Sigmoid colon (tissue), 7 donors: ENCODE data around the gene CD63. TPM values are rescaled to one million over a fixed set of nuclear protein-coding genes. Genes with fewer than 3 reads are reported as not detected.

Experiments used
- DNase-seq: peaks from one replicate; pipeline ENCODE4 v3.0.0-alpha.2; 2019
- H3K27ac ChIP-seq, 4 donors: fragments of 200-600 bp; sonication (generic); one replicate each; pipeline ENCODE4 v1.5.1; 2016 to 2019; ENCODE audit warnings: mild to moderate bottlenecking in 1 of 4
- H3K27me3 ChIP-seq, 3 donors: fragments of 200-600 bp; sonication (generic); one replicate each; pipeline ENCODE4 v1.5.1; 2019; ENCODE audit warnings: mild to moderate bottlenecking in 1 of 3
- H3K36me3 ChIP-seq, 4 donors: fragments of 200-600 bp; sonication (generic); one replicate each; pipeline ENCODE4 v1.5.1; 2016 to 2019
- H3K4me1 ChIP-seq, 4 donors: fragments of 200-600 bp; sonication (generic); one replicate each; pipeline ENCODE4 v1.5.1; 2017 to 2019
- H3K4me3 ChIP-seq, 4 donors: fragments of 200-600 bp; sonication (generic); one replicate each; pipeline ENCODE4 v1.5.1; 2017 to 2019; ENCODE audit warnings: mild to moderate bottlenecking in 2 of 4, moderate library complexity in 1 of 4
- H3K9me3 ChIP-seq, 4 donors: fragments of 200-600 bp in 3 of 4; sonication (generic) in 3 of 4; one replicate each; pipeline versions ENCODE4 v1.5.1 to v1.6.1; 2013 to 2019
- CTCF ChIP-seq, 4 experiments: fragments of 450-650 bp in 3 of 4; fragments of 200-600 bp in 1 of 4; IDR thresholded peaks; one replicate each; pipeline ENCODE4 v1.5.1; 2016 to 2019; ENCODE audit warnings: antibody characterized with exemption in 4 of 4, mild to moderate bottlenecking in 3 of 4, moderate library complexity in 2 of 4
- EP300 ChIP-seq, 4 donors: sonication (generic); formaldehyde crosslinking; IDR thresholded peaks; one replicate each; pipeline ENCODE4 v1.6.1; 2017; ENCODE audit warnings: antibody characterized with exemption in 4 of 4
- POLR2A ChIP-seq, 2 donors: fragments of 450-650 bp; IDR thresholded peaks; one replicate each; pipeline ENCODE4 v1.6.1; 2016; ENCODE audit warnings: antibody characterized with exemption in 2 of 2, mild to moderate bottlenecking in 2 of 2, moderate library complexity in 2 of 2
- POLR2AphosphoS5 ChIP-seq, 4 donors: sonication (generic); formaldehyde crosslinking; IDR thresholded peaks; one replicate each; pipeline ENCODE4 v1.6.1; 2017; ENCODE audit warnings: antibody characterized with exemption in 4 of 4
- WGBS, 2 donors: extraction: QIAGEN DNeasy Blood & Tissue Kit; methylation state at CpG; one replicate each; pipeline ENCODE4 v1.1.7; 2013; 5-methylcytosine and 5-hydroxymethylcytosine counted together
- intact Hi-C: fragments of 100-400 bp; cut with DNase I; formaldehyde crosslinking; loops from one replicate; pipeline ENCODE4 v1.15.1; 2023
- polyA plus RNA-seq, 3 donors: library from polyadenylated mRNA; stranded (reverse); fragments of 200-250 nt; gene quantifications; one replicate each; pipeline ENCODE4 v1.2.3, GENCODE V29; 2013
- total RNA-seq, 4 donors: library from RNA; depleted of rRNA; stranded (reverse); fragments of >200 nt; gene quantifications; one replicate each; pipeline ENCODE4 v1.1.0, GENCODE V29; 2016
- donor health status: healthy with polysubstance abuse.
- donor health status: Bipolar disorder and iron deficiency.
- donor health status: healthy.

The CD63 gene
- total and polyA plus RNA-seq, 7 donors = 450 to 1,058 (median 842) TPM

- Histone ChIP-seq H3K36me3 (peaks cover 8 to 14% (median 10%) of the 10 kb centered on the region in 4 donors), H3K4me3 (peak within 1 kb of the TSS in 3 of 4 donors; percentile 22 to 31 (median 24)), H3K27ac (peak within 1 kb of the TSS; percentile 100), H3K9me3 (no peaks in the 10 kb centered on the region), H3K27me3 (no peaks in the 10 kb centered on the region), H3K4me1 (peaks cover 0 to 91% (median 85%) of the 10 kb centered on the region in 4 donors)
- DNase-seq = peak; percentile 93
- WGBS, 2 donors = 12 to 50% methylated on average over 6 of the region's 6 CpGs
- no peak for TF ChIP-seq CTCF (IDR thresholded peaks at IDR 0.05)
- TF ChIP-seq POLR2AphosphoS5 (IDR thresholded peaks at IDR 0.05) = peak; percentile 62 to 87 (median 83)
- peak in 2 of 4 donors; percentile 41 to 72 for TF ChIP-seq EP300 (IDR thresholded peaks at IDR 0.05)
- TF ChIP-seq POLR2A (IDR thresholded peaks at IDR 0.05) = peak; percentile 62 to 72
- intact Hi-C loops = no loop called here
Measured at GRCh38 chr12:55720071-55720564, 8.7 kb downstream of the CD63 start, which contains the start of gene RDH5. Gene RDH5, plus strand, starts transcription at chr12:55720393. Its CDS starts 792 bp downstream, at chr12:55721185.

GRCh38 chr12:55719371-55719770 is 9.4 kb downstream of the CD63 start:
- Histone ChIP-seq H3K9me3 (no peaks in the 10 kb centered on the region), H3K4me1 (peaks cover 0 to 91% (median 85%) of the 10 kb centered on the region in 4 donors), H3K27ac (peak overlapping the region; percentile 100), H3K36me3 (peaks cover 2 to 6% (median 5%) of the 10 kb centered on the region in 4 donors), H3K4me3 (no peak overlapping the region), H3K27me3 (no peaks in the 10 kb centered on the region)
- DNase-seq = no peak
- TF ChIP-seq CTCF (IDR thresholded peaks at IDR 0.05) (no peak), POLR2AphosphoS5 (IDR thresholded peaks at IDR 0.05) (no peak), EP300 (IDR thresholded peaks at IDR 0.05) (no peak), POLR2A (IDR thresholded peaks at IDR 0.05) (no peak)
- WGBS, 2 donors = 60 to 76% methylated on average over 7 of the region's 7 CpGs
- intact Hi-C loops = no loop called here

- peaks cover 0 to under 1% (median 0%) of the 10 kb centered on the region in 4 donors for H3K36me3 ChIP-seq
- DNase-seq = no peak
- peaks cover 0 to 85% (median 81%) of the 10 kb centered on the region in 4 donors for H3K4me1 ChIP-seq
- intact Hi-C loops = no loop called here
- no peaks in the 10 kb centered on the region for H3K9me3 ChIP-seq
- peak overlapping the region; percentile 100 for H3K27ac ChIP-seq
- no peak overlapping the region for H3K4me3 ChIP-seq
- TF ChIP-seq CTCF (IDR thresholded peaks at IDR 0.05) (no peak), POLR2AphosphoS5 (IDR thresholded peaks at IDR 0.05) (no peak), EP300 (IDR thresholded peaks at IDR 0.05) (no peak)
- no peaks in the 10 kb centered on the region for H3K27me3 ChIP-seq
- 81 to 83% methylated on average over 4 of the region's 4 CpGs for WGBS, 2 donors
Measured at GRCh38 chr12:55718624-55719275, 10.1 kb downstream of the CD63 start.

GRCh38 chr12:55718015-55718414 is 10.8 kb downstream of the CD63 start:
- WGBS, 2 donors = 34 to 63% methylated on average over 4 of the region's 4 CpGs
- H3K27ac ChIP-seq = peak overlapping the region; percentile 100
- H3K4me1 ChIP-seq = peaks cover 0 to 84% (median 80%) of the 10 kb centered on the region in 4 donors
- H3K4me3 ChIP-seq = no peak overlapping the region
- no peaks in the 10 kb centered on the region for H3K36me3 ChIP-seq
- intact Hi-C loops = no loop called here
- TF ChIP-seq POLR2A (IDR thresholded peaks at IDR 0.05) (no peak), POLR2AphosphoS5 (IDR thresholded peaks at IDR 0.05) (no peak), CTCF (IDR thresholded peaks at IDR 0.05) (no peak), EP300 (IDR thresholded peaks at IDR 0.05) (no peak)
- no peak for DNase-seq
- no peaks in the 10 kb centered on the region for H3K9me3 ChIP-seq
- no peaks in the 10 kb centered on the region for H3K27me3 ChIP-seq
